ENCODE results near the gene CLCN2.

Gene CLCN2

DNA sequence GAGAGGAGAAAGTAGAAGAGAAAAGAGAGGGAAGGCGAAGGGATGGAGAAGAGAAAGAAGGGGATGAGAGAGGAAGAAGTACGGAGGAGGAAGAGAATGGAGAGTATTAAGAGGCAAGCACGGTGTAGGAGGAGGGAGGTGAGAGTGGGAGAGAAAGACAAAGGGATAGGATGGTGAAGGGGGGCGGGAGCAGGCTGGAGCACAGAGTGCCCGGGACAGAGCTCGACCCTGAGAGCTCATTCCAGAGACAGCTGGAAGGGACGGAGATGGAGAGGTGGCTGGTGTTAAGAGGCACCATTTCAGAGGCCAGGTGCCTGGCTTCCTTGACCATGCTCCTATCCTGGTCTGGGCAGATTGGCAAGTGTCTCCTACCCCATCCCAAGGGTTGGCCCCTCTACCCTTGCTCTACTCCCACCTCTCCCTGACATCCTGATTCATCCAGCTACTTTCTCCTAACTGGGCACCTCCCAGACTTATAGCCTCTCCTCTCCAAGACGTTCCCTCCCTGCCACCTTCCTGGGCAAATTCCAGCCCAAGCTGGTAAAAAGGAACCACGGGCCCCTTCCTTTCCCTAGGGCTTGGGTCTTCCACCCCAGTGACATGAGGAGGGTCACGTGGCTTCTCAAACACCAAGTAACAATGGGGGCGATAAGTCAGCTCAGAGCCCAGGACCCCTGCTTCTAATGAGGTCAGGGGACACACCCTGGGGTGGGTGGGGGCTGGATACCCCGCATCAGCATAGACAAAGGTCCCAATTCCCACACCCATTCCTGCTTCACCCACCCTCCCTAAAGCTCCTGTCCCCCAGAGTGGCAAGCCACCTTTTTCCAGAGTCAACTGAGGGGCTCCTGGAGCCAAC, 1.1 kb downstream of the CLCN2 start:
- ATAC-seq = no peak
- no peak for TF ChIP-seq ZFP30 (CRISPR knock-in tag; IDR thresholded peaks at IDR 0.05)
- no peak for TF ChIP-seq TCF4 (CRISPR knock-in tag; IDR thresholded peaks at IDR 0.05; ENCODE audit: borderline replicate concordance)
- TF ChIP-seq ZFP3 (CRISPR knock-in tag; IDR thresholded peaks at IDR 0.05) = no peak
- TF ChIP-seq ZNF70 (CRISPR knock-in tag; IDR thresholded peaks at IDR 0.05) = no peak
- TF ChIP-seq ISL1 (CRISPR knock-in tag; IDR thresholded peaks at IDR 0.05) = no peak
- TF ChIP-seq SNAI2 (CRISPR knock-in tag; IDR thresholded peaks at IDR 0.05) = no peak

DNA sequence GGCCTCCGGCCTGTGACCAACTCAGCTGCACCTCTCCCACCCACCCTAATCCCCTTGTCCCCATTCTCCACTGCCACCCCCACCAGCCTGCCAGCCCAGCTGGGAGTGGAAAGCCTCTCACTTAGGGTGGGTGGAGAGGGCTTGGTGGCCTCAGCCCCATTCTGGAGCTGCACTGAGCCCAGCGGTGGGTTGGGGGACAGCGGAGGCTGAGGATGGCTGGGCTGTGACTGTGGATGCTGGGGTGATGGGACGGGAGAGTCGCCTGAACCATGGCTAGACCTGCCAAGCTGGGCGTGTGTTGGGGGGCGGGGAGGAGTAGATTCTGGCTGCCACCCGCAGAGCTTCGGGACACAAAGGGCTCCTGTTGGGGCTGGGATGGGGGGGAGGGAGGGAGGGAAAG, 1.8 kb downstream of the CLCN2 start:
- no peak for ATAC-seq
- TF ChIP-seq ZC3H10 (CRISPR knock-in tag; IDR thresholded peaks at IDR 0.05) (no peak), ARNTL (CRISPR knock-in tag; IDR thresholded peaks at IDR 0.05; ENCODE audit: borderline replicate concordance, low read depth) (no peak)

DNA sequence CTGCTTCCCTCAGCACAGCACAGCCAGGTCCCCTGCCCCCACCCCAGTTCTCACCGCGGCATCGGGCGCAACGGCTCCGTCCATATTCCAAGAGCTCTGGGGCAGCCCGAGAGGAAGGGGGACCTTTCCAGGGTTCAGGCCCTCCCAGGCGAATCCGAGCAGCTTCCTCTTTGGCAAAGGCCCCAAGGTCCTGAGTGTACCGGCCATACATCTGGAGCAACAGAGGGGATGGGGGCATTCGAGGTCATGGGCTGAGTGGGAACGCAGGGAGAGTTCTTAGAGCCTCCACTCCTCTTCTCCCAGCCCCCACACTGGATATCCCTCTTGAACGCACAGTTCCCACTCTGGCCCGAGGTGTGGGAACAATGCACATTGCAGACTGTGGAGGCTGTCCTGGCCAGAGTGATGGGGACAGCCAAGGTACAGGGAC, 2.5 kb downstream of the CLCN2 start:
- TF ChIP-seq OSR1 (CRISPR knock-in tag; IDR thresholded peaks at IDR 0.05) (no peak), ZFP30 (CRISPR knock-in tag; IDR thresholded peaks at IDR 0.05) (no peak), TCF4 (CRISPR knock-in tag; IDR thresholded peaks at IDR 0.05; ENCODE audit: borderline replicate concordance) (no peak), ZNF70 (CRISPR knock-in tag; IDR thresholded peaks at IDR 0.05) (no peak), TOX (CRISPR knock-in tag; IDR thresholded peaks at IDR 0.05; ENCODE audit: borderline replicate concordance) (no peak), ZNF8 (CRISPR knock-in tag; IDR thresholded peaks at IDR 0.05) (no peak), ISL1 (CRISPR knock-in tag; IDR thresholded peaks at IDR 0.05) (no peak), PPARA (CRISPR knock-in tag; IDR thresholded peaks at IDR 0.05; ENCODE audit: borderline replicate concordance) (no peak), POU6F1 (CRISPR knock-in tag; IDR thresholded peaks at IDR 0.05; ENCODE audit: borderline replicate concordance, low read depth) (no peak), GLIS3 (CRISPR knock-in tag; IDR thresholded peaks at IDR 0.05) (no peak), ZC3H10 (CRISPR knock-in tag; IDR thresholded peaks at IDR 0.05) (no peak), ZFP3 (CRISPR knock-in tag; IDR thresholded peaks at IDR 0.05) (no peak), ESRRG (CRISPR knock-in tag; IDR thresholded peaks at IDR 0.05) (no peak), ZNF565 (CRISPR knock-in tag; conservative IDR thresholded peaks at IDR 0.05; ENCODE audit: low read depth) (no peak)
- TF ChIP-seq, protein P1, sequence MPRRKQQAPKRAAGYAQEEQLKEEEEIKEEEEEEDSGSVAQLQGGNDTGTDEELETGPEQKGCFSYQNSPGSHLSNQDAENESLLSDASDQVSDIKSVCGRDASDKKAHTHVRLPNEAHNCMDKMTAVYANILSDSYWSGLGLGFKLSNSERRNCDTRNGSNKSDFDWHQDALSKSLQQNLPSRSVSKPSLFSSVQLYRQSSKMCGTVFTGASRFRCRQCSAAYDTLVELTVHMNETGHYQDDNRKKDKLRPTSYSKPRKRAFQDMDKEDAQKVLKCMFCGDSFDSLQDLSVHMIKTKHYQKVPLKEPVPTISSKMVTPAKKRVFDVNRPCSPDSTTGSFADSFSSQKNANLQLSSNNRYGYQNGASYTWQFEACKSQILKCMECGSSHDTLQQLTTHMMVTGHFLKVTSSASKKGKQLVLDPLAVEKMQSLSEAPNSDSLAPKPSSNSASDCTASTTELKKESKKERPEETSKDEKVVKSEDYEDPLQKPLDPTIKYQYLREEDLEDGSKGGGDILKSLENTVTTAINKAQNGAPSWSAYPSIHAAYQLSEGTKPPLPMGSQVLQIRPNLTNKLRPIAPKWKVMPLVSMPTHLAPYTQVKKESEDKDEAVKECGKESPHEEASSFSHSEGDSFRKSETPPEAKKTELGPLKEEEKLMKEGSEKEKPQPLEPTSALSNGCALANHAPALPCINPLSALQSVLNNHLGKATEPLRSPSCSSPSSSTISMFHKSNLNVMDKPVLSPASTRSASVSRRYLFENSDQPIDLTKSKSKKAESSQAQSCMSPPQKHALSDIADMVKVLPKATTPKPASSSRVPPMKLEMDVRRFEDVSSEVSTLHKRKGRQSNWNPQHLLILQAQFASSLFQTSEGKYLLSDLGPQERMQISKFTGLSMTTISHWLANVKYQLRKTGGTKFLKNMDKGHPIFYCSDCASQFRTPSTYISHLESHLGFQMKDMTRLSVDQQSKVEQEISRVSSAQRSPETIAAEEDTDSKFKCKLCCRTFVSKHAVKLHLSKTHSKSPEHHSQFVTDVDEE (CRISPR knock-in tag; IDR thresholded peaks at IDR 0.05) = no peak
- TF ChIP-seq, protein P2, sequence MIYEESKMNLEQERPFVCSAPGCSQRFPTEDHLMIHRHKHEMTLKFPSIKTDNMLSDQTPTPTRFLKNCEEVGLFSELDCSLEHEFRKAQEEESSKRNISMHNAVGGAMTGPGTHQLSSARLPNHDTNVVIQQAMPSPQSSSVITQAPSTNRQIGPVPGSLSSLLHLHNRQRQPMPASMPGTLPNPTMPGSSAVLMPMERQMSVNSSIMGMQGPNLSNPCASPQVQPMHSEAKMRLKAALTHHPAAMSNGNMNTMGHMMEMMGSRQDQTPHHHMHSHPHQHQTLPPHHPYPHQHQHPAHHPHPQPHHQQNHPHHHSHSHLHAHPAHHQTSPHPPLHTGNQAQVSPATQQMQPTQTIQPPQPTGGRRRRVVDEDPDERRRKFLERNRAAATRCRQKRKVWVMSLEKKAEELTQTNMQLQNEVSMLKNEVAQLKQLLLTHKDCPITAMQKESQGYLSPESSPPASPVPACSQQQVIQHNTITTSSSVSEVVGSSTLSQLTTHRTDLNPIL (CRISPR knock-in tag; IDR thresholded peaks at IDR 0.05; ENCODE audit: low read depth) = no peak
- TF ChIP-seq, protein P3, sequence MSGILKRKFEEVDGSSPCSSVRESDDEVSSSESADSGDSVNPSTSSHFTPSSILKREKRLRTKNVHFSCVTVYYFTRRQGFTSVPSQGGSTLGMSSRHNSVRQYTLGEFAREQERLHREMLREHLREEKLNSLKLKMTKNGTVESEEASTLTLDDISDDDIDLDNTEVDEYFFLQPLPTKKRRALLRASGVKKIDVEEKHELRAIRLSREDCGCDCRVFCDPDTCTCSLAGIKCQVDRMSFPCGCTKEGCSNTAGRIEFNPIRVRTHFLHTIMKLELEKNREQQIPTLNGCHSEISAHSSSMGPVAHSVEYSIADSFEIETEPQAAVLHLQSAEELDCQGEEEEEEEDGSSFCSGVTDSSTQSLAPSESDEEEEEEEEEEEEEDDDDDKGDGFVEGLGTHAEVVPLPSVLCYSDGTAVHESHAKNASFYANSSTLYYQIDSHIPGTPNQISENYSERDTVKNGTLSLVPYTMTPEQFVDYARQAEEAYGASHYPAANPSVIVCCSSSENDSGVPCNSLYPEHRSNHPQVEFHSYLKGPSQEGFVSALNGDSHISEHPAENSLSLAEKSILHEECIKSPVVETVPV (CRISPR knock-in tag; IDR thresholded peaks at IDR 0.05) = no peak
- no peak for ATAC-seq

DNA sequence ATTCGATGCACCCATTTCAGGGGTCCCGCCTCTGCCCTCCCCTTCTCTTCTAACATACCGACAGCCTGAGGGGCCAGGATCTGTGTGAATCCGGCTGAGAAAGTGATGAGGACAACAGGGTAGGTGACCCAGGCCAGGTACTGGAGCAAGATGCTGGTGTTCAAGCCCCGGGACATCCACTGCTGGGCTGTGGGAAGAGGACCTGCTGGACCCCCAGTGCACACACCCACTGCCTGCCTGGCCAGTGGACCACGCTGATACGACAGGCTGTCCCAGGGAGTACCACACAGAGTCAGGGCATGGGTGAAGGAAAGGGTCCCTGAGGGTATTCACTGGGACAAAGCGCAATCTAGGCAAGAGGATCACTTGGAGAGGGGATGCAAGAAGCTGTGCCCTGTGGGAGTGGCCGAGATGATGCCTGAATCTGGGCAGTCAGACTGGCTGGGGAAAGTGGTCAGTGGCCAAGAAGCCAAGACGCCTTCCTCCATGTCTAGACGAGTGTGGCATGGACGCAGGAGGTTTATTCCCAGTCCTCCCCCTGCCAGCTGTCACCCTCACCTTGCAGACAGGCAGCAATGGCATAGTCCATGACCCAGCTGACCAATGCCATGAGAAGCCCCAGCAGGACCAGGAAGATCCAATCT, 3.2 kb downstream of the CLCN2 start:
- ATAC-seq = no peak
- TF ChIP-seq CSDC2 (CRISPR knock-in tag; IDR thresholded peaks at IDR 0.05) = no peak
- TF ChIP-seq RARB (CRISPR knock-in tag; IDR thresholded peaks at IDR 0.05) = no peak
- TF ChIP-seq, protein P2 (CRISPR knock-in tag; IDR thresholded peaks at IDR 0.05; ENCODE audit: low read depth) = no peak
- TF ChIP-seq SNAI2 (CRISPR knock-in tag; IDR thresholded peaks at IDR 0.05) = no peak
- TF ChIP-seq ZC3H10 (CRISPR knock-in tag; IDR thresholded peaks at IDR 0.05) = no peak
- no peak for TF ChIP-seq TOX (CRISPR knock-in tag; IDR thresholded peaks at IDR 0.05; ENCODE audit: borderline replicate concordance)
- TF ChIP-seq, protein P1 (CRISPR knock-in tag; IDR thresholded peaks at IDR 0.05) = no peak
- no peak for TF ChIP-seq BACH2 (CRISPR knock-in tag; IDR thresholded peaks at IDR 0.05; ENCODE audit: borderline replicate concordance)
